GM20000 (cell line): ENCODE data around the gene DAB1.

Experiments used
- DNase-seq: peaks from one replicate; pipeline ENCODE4 v3.0.0; 2012; ENCODE audit warnings: low spot score
- CTCF ChIP-seq: IDR thresholded peaks from 2 replicates; pipeline ENCODE4 v1.5.1; 2012; ENCODE audit warnings: mild to moderate bottlenecking, control low read depth; ENCODE audit errors: extremely low read depth, missing control alignments

The DAB1 gene

GRCh38 chr1:57463343-57463742 lies 39.5 kb upstream of the DAB1 start:
- no peak for DNase-seq
- TF ChIP-seq CTCF = no peak

GRCh38 chr1:57461405-57461804 lies 37.5 kb upstream of the DAB1 start:
- TF ChIP-seq CTCF = no peak
- DNase-seq = no peak

- no peak for DNase-seq
- TF ChIP-seq CTCF = no peak
Measured at GRCh38 chr1:57451516-57451915, 27.7 kb upstream of the DAB1 start.

GRCh38 chr1:57450981-57451380 lies 27.1 kb upstream of the DAB1 start:
- no peak for TF ChIP-seq CTCF
- DNase-seq = no peak

GRCh38 chr1:57447551-57447950 lies 23.7 kb upstream of the DAB1 start:
- no peak for DNase-seq
- TF ChIP-seq CTCF = no peak

- DNase-seq = no peak
- no peak for TF ChIP-seq CTCF
Measured at GRCh38 chr1:57443004-57443403, 19.1 kb upstream of the DAB1 start.

- no peak for DNase-seq
- TF ChIP-seq CTCF = no peak
Measured at GRCh38 chr1:57440096-57440495, 16.2 kb upstream of the DAB1 start.

GRCh38 chr1:57431400-57431799 lies 7.5 kb upstream of the DAB1 start:
- DNase-seq = no peak
- no peak for TF ChIP-seq CTCF
